SJSA1 (cell line): Measurements from ENCODE around the gene STPG4. TPM values are rescaled to one million over a fixed set of nuclear protein-coding genes. Genes with fewer than 3 reads are reported as not detected.

Source experiments
- DNase-seq, 2 experiments: peaks; one replicate each; pipeline ENCODE4 v3.0.0-alpha.2; 2015 to 2020; ENCODE audit warnings: low spot score in 2 of 2, low read depth in 1 of 2
- H3K27ac ChIP-seq: fragments of 250-450 bp; sonication (Bioruptor Pico); 2 replicates; pipeline ENCODE4 v1.5.1; 2020; ENCODE audit warnings: mild to moderate bottlenecking, moderate library complexity
- H3K27me3 ChIP-seq: fragments of 250-450 bp; sonication (Bioruptor Pico); replicated peaks from 2 replicates; pipeline ENCODE4 v1.5.1; 2020; ENCODE audit warnings: mild to moderate bottlenecking, moderate library complexity
- H3K36me3 ChIP-seq: fragments of 250-450 bp; sonication (Bioruptor Pico); 2 replicates; pipeline ENCODE4 v1.5.1; 2020; ENCODE audit warnings: mild to moderate bottlenecking
- H3K4me1 ChIP-seq: fragments of 250-450 bp; sonication (Bioruptor Pico); replicated peaks from 2 replicates; pipeline ENCODE4 v1.6.1; 2021; ENCODE audit warnings: mild to moderate bottlenecking
- H3K4me3 ChIP-seq: fragments of 250-450 bp; sonication (Bioruptor Pico); 2 replicates; pipeline ENCODE4 v1.5.1; 2020; ENCODE audit warnings: mild to moderate bottlenecking
- H3K9me3 ChIP-seq: fragments of 250-450 bp; sonication (Bioruptor Pico); replicated peaks from 2 replicates; pipeline ENCODE4 v1.5.1; 2020; ENCODE audit warnings: mild to moderate bottlenecking
- total RNA-seq: library from RNA; depleted of rRNA; stranded (reverse); fragments of >200 nt; shearing (Covaris generic); gene quantifications from 2 replicates; pipeline ENCODE4 v1.2.3, GENCODE V29; 2014

Gene STPG4
- total RNA-seq, 1 experiment from 2014 or later = not detected

DNA sequence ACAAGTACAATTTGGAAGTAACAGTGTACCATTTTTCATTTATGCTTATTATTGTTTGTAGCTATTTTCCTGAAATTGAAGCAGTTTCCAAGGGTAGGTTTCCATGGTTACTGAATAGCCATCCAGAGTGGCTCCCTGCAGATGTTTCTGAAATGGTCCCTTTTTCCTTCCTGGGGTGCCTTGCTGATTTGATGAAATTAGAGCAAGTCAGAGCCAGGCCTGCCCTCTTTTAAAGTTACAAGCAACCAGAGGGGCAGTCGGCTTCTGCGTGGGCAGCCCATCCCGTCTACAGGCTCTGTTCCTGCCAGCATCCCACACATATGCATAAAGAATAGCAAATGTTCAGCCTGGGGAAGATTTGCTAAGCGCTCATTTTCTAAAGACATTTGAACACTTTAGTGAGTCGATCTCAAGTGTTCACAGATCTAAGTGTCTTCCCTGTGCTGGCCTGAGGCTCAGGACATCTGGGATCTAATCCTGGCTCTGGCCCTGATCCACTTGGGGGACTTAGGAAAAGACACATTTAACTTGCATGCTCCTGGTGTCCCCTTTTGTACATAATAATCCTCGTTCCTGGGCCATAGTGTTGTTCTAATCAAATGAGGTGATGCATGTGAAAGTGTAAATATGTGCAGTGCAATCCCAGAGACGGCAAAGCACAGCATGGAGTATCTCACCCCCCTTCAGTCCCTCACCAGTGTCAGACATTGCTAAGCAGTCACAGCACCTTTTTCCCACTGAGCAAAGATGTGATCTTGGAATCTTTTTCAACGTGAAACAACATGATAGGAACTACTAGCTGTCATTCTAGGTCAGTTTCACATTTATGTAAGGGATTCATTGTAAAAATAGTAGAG lies 92.2 kb downstream of the STPG4 start:
- peaks cover 51% of the 10 kb centered on the region for H3K4me1 ChIP-seq
- no peak for DNase-seq

DNA sequence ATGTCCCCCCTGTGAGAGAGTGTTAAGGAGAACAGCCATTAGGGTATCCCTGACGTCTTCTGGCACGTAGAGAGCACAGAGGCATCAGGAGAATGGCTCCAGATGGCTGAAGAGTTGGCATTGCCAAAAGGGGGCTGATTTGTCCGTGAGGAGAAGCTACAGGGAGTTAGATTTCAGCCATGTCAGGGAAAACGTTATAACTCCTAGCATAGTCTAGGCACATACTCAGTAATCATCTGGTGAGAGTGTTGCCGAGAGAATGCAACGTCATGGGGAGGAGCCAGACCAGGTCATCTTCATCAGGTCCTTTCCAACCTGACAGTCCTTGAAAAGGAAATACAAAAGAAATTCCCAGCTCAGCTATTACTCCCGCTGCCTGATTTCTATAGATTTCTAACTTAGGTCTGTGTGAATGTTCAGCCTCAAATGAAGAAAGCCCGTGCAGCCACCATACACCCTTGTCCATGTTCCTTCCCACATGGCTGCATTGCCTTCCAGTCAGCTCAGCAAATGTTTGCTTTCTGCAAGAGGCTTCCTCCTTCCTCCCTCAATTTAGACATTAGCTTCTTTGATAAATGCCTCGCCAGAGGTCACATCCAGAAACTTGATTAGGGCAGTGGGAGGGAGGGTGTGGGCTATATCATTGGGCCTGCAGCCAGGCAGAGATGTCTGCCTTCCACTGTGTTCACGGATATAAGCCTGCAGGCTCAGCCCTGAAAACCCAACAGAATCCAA lies 93.0 kb downstream of the STPG4 start:
- no peaks in the 10 kb centered on the region for H3K9me3 ChIP-seq
- H3K36me3 ChIP-seq = peaks cover 36% of the 10 kb centered on the region
- H3K4me3 ChIP-seq = no peak overlapping the region
- peaks cover 51% of the 10 kb centered on the region for H3K4me1 ChIP-seq
- no peak for DNase-seq
- no peaks in the 10 kb centered on the region for H3K27me3 ChIP-seq
- no peak overlapping the region for H3K27ac ChIP-seq

More for the DNA sequence above, 92.2 kb downstream of the STPG4 start:
- Histone ChIP-seq H3K4me3 (no peak overlapping the region), H3K36me3 (peaks cover 34% of the 10 kb centered on the region), H3K9me3 (no peaks in the 10 kb centered on the region), H3K27me3 (no peaks in the 10 kb centered on the region), H3K27ac (no peak overlapping the region)

DNA sequence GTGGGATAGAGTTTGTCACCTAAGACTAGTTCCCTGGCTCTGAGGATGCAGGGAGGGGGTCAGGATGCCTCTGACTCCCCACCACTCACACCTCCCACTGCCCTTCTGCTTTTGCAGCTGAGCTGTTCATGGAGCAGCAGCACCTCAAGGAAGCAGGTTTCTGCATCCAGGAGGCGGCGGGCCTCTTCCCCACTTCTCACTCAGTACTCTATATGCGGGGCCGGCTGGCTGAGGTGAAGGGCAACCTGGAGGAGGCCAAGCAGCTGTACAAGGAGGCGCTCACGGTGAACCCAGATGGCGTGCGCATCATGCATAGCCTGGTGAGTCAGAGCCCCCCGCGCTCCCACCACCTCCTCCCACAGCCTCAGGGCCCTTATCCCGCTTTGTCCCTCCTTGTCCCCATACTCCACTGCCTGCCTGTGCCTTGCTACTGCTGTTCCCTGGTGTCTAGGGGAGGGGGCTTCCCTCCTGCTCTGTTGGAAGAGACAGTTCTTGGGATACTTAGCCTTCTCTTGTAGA lies 94.4 kb downstream of the STPG4 start:
- Histone ChIP-seq H3K27ac (no peak overlapping the region), H3K4me3 (no peak overlapping the region), H3K36me3 (peaks cover 35% of the 10 kb centered on the region), H3K27me3 (no peaks in the 10 kb centered on the region), H3K4me1 (peaks cover 51% of the 10 kb centered on the region), H3K9me3 (no peaks in the 10 kb centered on the region)
- DNase-seq = no peak

DNA sequence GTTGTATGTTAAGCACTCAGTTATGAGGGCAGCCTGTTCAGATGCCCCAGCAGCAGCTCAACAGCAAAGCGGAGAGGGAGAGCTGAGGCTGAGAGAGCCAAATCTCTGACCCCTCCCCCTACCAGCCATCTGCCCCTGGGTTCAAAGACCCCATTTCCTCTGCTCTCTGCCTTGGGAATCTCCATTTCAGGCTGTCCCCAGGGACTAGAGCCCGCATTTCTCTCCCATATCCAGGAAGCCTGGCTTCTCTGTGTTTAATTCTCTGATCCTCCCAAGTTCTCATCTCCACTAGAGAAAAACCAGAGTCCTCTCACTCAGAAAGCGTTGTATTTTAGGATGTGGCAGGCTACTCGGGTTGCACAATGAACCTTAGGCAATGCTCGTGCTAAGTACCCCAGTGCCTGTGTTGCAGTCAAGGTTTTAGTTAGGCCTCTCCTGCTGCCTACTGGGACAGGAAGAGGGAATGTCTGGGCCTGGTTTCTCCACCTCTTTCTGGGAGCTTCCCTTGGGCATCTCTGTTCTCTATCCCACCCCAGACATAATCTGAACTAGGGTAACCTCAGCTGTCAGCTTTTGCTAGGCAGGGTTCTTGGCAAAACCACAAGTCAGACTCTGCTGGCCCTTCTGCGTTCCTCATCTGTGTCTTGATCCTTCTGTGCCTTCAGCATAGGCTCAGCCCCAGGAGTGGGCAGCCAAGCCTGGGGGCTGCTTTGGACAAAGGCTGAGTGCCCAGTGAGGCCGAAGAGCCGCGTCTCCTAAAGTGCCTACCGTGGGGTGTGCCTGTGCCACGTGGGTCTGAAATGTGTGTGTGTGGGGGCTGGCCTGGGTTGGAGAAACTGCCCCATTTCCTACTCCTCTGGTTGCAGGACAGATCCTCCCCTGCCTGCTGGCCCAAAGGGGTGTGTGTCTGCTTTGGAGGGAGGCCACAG lies 96.8 kb downstream of the STPG4 start:
- no peak overlapping the region for H3K4me3 ChIP-seq
- peaks cover 45% of the 10 kb centered on the region for H3K36me3 ChIP-seq
- no peaks in the 10 kb centered on the region for H3K9me3 ChIP-seq
- no peak overlapping the region for H3K27ac ChIP-seq
- peaks cover 40% of the 10 kb centered on the region for H3K4me1 ChIP-seq
- H3K27me3 ChIP-seq = no peaks in the 10 kb centered on the region
- DNase-seq = no peak

DNA sequence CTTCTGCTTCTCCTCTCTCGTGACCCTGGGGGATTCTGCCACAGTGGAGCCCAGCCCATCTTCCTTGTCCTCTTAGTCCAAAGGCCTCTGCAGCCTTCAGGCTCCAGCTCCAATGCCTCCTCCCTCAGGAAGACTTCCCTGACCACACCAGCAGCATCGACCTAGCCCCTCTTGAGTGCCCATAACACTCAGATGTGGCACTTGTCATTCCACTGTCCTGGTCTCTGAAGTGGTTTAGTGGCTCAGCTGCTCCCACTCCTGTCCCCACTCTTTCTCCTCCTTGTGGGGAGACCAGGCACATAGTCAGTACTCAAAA lies 97.5 kb downstream of the STPG4 start:
- H3K27ac ChIP-seq = no peak overlapping the region
- no peak for DNase-seq
- no peaks in the 10 kb centered on the region for H3K27me3 ChIP-seq
- H3K36me3 ChIP-seq = peaks cover 47% of the 10 kb centered on the region
- peaks cover 38% of the 10 kb centered on the region for H3K4me1 ChIP-seq
- no peaks in the 10 kb centered on the region for H3K9me3 ChIP-seq
- H3K4me3 ChIP-seq = no peak overlapping the region

DNA sequence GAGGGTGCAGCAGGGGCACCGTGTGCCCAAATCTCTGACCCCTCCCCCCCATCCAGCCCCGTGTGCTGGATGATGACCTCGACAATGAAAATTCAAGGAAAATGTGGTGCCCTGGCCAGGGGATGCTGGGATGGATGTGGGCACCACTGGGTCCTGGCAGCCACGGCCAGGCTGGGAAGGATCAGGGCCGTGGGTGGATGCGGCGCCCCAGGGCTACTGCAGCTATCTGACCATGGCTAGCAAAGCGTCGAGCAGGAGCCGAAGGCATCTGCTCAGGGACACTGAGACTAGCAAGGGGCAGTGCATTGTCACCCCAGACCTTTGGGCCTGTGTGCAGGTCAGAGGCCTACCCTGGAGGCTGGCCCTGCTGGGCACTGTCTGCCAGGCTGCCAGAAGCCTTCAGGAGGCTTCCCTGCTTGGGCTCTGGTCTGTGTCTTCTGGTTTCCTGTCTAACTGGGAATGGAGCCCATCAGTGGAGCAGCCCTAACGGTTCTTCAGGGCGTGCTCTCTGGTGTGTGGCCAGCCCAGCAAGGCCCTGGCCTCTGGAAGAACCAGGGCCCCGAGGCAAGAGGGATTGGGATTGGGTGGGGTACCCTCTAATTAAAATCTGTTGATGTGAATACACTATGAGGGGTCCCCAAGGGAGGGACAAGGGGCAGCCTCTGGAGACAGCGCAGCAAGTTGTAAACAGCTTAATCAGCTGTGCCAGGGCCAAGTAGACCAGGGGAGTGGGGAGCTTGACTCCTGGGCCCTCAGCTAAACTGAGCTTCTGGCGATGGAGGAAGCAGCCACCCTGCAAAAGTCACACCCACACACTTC lies 98.0 kb downstream of the STPG4 start:
- no peak for DNase-seq

DNA sequence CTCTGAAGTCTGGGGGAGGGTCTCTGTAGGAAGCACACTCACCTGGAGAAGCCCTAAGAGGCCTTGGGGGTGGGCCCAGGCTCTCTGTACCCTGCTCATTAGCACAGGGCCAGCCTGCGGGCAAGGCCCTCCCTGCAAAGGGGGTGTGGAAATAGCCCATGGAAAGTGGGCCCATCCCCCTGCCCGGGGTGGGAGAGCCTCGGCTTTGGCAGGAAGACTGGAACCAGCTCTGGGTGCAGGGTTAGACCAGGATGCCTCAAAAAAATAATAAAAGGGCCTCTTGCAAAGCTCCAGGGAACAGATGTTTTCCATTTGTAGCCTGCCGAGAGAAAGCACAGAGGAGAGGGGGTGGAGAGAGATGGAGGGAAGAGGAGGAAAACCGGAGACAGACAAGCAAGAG lies 98.7 kb downstream of the STPG4 start:
- no peak overlapping the region for H3K4me3 ChIP-seq
- H3K9me3 ChIP-seq = no peaks in the 10 kb centered on the region
- peak; percentile 72 to 74 for DNase-seq
- no peaks in the 10 kb centered on the region for H3K27me3 ChIP-seq
- H3K4me1 ChIP-seq = peaks cover 38% of the 10 kb centered on the region
- peak overlapping the region; percentile 25; the same call in 1 of the 2 replicates for H3K27ac ChIP-seq
- H3K36me3 ChIP-seq = peaks cover 57% of the 10 kb centered on the region

More for the DNA sequence above, 98.0 kb downstream of the STPG4 start:
- H3K27me3 ChIP-seq = no peaks in the 10 kb centered on the region
- H3K4me3 ChIP-seq = no peak overlapping the region
- peaks cover 53% of the 10 kb centered on the region for H3K36me3 ChIP-seq
- H3K27ac ChIP-seq = peak overlapping the region; percentile 25
- H3K4me1 ChIP-seq = peaks cover 38% of the 10 kb centered on the region
- H3K9me3 ChIP-seq = no peaks in the 10 kb centered on the region

DNA sequence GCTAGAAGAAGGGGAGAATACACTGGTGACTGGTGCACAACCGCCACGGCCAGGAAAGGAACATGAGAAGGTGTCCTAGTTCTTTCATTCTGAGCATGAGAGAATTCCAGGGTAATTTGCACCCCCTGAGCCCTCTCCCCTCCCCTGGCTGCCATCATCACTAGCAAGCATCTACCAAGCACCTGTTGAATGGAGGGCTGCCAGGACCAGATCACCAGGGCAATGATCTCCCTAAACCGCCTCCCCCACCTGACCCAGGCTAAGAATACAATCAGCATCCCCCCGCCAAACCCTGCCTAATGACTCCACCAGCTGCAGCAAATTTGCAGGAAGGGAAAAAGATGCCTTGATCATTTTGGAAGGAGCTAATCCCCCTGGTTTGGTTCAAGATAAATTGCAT lies 100.2 kb downstream of the STPG4 start:
- no peak overlapping the region for H3K4me3 ChIP-seq
- peaks cover 38% of the 10 kb centered on the region for H3K4me1 ChIP-seq
- H3K36me3 ChIP-seq = peaks cover 58% of the 10 kb centered on the region
- no peak overlapping the region for H3K27ac ChIP-seq
- no peaks in the 10 kb centered on the region for H3K27me3 ChIP-seq
- DNase-seq = no peak
- H3K9me3 ChIP-seq = no peaks in the 10 kb centered on the region

DNA sequence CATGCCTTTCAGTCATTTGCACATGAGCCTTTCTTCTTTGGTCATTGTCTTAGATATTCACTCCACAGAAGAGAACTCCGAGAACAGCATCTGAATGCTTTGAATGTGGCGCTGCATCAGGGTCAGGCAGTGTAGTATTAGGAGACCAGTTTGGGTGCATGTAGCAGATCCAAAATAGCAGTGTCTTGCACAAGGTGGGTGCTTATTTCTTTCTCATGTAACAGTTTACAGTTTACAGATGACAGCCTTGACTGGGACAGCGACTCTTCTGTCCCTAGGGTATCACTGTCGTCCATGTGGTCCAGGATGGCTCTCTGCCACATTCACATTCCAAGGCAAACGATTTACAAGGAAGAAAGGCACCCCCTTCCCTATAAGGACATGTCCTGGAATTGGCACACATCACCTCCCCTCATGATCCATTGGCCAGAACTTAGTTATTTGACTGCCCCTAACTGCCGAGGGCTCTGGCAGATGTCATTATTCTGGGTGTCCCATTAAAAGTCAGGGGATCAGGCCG lies 101.0 kb downstream of the STPG4 start:
- peaks cover 56% of the 10 kb centered on the region for H3K36me3 ChIP-seq
- H3K4me1 ChIP-seq = peaks cover 38% of the 10 kb centered on the region
- H3K4me3 ChIP-seq = no peak overlapping the region
- no peak overlapping the region for H3K27ac ChIP-seq
- DNase-seq = no peak
- H3K9me3 ChIP-seq = no peaks in the 10 kb centered on the region
- no peaks in the 10 kb centered on the region for H3K27me3 ChIP-seq

DNA sequence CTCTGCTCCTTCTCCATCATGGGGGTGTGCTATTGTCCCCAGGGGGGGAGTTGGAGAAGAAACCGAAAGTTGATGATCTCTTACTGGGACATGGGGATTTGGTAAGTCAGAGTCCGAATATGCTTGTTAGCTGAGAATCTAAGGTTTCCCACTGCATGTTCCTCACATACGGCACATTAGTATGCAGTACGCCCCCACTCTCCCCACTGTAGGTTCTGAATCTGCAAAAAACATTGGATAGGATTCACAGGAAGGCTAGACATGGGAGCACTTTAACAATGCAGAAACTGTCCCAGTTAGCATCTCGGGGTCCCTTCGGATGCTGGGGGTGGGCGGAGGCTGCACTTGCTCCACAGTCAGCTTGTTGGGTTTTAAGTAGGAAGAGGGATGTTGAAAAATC lies 102.3 kb downstream of the STPG4 start:
- Histone ChIP-seq H3K4me1 (peaks cover 31% of the 10 kb centered on the region), H3K27me3 (no peaks in the 10 kb centered on the region), H3K9me3 (no peaks in the 10 kb centered on the region), H3K36me3 (peaks cover 58% of the 10 kb centered on the region), H3K4me3 (no peak overlapping the region), H3K27ac (no peak overlapping the region)
- no peak for DNase-seq

DNA sequence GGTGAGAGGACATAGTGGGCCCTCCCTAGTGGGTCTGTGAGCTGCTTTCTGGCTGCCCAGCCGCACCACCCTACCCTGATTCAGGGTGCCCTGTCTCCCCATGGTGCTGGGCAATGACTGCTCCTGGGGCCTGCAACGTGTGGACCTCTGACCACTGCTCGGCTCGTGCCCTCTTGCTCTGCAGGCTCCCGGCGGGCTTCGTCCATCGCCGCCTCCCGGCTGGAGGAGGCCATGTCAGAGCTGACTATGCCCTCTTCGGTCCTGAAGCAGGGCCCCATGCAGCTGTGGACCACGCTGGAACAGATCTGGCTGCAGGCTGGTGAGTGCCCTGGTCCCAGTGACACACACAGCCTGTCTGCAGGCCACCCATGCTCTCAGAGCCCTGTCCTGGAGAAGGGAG lies 103.5 kb downstream of the STPG4 start:
- DNase-seq = no peak
- Histone ChIP-seq H3K9me3 (no peaks in the 10 kb centered on the region), H3K36me3 (peaks cover 60% of the 10 kb centered on the region), H3K27me3 (no peaks in the 10 kb centered on the region), H3K4me3 (no peak overlapping the region), H3K4me1 (peaks cover 19% of the 10 kb centered on the region), H3K27ac (no peak overlapping the region)

DNA sequence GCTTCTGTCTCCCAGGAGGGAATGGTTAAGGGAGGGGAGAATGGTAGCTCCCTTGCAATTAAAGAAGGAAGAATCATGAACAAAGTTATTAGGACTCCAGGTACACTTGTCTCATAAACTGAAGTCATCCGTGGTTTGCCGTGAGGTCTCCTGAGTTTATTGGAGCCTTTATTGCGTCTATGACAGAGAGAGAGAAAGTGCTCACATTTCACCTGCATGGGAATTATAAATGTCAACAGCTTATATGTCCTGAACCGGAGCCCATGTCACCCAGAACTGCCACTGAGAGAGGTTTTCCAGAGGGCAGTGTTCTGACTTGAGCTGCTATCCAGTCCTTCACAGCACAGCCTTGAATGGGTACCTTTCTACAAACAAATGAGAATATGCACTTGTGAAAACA lies 104.3 kb downstream of the STPG4 start:
- Histone ChIP-seq H3K36me3 (peaks cover 66% of the 10 kb centered on the region), H3K9me3 (no peaks in the 10 kb centered on the region), H3K27me3 (no peaks in the 10 kb centered on the region), H3K4me1 (peaks cover 19% of the 10 kb centered on the region), H3K4me3 (no peak overlapping the region), H3K27ac (no peak overlapping the region)
- DNase-seq = no peak
